Activated T-helper 1 cell treated with Interleukin-2 at 50 U/mL for 16 hours (primary cell): ENCODE measurements around the gene ANK3.

ENCODE experiments used
- DNase-seq: peaks from one replicate; pipeline ENCODE4 v3.0.0-alpha.2; 2020; ENCODE audit warnings: low read depth

The ANK3 gene

DNA sequence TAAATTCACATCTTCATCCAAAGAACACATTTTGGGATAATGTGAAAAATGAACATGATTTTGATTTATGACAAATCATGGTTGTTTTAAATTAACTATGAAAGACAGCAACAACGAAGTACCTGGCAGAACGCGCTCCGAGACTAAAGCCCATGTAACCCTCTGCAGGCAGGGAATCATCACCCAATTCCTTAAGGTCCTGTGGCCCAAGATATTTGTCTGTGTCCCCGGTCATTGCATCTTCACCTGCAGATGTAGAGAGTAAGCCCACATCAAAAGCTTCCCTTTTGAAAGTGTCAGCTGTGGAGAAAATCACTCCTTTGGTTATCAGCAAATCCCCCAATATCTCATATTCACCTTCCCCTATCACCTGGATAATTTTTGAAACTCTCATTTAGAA, 250.8 kb downstream of the ANK3 start:
- no peak for DNase-seq

DNA sequence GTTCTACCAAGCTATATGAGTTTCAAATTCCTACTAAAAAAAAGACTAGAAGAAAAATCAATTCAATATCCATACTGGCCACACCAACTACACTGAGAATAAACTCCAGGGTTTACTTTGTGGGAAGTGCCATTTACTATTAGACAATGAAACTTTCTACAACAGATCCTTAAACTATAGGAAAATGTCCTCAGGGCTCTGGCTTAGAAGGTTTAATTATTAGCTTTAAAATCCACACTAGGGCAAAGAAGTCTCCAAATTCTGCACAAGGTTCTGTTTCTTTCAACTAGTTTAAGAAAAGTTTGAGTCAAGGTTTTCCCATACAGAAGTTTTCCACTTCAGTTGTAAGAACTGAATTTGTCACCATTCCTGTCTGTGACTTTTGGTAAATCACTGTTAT, 251.6 kb downstream of the ANK3 start:
- DNase-seq = no peak

GRCh38 chr10:60137292-60137992, 252.2 kb downstream of the ANK3 start:
- DNase-seq = no peak

GRCh38 chr10:60135020-60135419, 254.7 kb downstream of the ANK3 start:
- no peak for DNase-seq

DNA sequence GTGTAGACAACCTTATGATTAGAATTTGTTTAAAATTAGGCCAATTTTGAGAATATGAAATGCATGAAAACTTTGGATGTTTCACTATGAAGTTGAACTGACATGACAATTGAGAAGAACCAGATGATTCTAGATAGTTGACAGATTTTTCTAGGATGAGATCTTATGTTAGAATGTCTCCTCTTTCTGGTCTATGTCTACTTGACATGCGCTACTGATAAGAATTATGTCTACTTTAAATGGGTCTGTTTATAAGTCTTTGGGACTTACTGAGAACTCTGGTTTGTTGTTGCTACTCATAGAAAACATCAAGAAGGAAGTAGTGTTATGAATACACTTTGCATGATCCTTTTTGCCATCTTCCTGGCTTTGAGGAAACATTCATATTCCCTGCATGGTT, 255.1 kb downstream of the ANK3 start:
- no peak for DNase-seq

DNA sequence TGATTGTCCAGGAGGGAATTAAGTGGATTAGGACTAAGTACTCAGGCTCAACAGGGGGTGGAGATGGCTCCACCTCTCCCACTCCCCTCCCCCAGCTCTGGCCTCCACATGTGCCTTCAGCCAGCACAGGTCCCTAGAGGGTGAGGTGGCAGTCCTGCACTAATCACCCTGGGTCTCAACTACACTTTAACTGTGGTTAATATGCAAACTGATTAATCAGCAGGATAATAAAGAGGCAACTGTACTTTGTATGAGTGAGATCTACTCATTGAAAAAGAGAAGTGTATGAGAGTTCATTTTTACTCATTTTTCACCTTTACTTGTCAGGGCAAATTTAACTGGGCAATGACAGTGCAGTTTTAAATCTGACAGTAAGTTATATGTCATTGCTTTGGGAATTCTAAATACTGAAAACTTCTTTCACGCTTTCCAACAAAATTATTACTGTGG, 259.5 kb downstream of the ANK3 start:
- DNase-seq = no peak

DNA sequence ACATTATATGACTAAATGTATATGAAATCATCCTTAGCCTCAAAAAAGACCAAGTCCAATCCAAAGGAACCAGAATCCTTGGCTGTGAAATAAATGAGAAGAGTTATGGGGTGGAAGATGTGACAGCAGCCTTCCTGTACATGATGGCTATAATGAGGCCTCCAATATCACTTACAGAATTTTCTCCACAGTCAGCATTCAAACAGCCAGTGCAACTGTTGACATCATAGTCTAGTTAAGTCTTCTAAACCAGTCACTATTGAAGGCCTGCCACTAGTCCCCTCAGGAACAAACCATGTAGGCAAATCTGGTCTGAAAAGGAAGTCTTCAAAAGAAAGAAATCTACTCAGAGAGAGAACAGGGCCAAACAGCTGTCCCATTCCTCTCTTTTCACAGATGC, 263.8 kb downstream of the ANK3 start:
- no peak for DNase-seq

GRCh38 chr10:60124536-60124935, 265.1 kb downstream of the ANK3 start:
- DNase-seq = no peak

DNA sequence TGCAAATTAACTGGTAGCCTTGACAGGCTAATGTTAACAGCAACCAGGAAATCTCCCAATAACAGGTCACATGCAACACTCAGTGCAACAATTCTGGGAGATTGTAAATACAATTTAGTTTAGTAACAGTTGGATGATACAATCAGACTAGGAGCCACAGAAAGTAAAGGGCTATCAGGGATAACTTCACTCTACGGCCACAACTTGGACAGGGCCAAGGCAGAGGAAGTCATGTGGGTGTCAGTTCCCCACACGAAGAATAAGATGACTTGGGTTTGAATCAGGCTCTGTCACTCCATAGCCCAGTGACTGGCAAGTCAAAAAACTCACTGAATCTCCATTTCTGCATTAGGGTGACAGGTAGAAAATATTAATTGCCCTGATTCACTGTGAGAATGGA, 266.0 kb downstream of the ANK3 start:
- no peak for DNase-seq

GRCh38 chr10:60123172-60123571, 266.5 kb downstream of the ANK3 start:
- no peak for DNase-seq

DNA sequence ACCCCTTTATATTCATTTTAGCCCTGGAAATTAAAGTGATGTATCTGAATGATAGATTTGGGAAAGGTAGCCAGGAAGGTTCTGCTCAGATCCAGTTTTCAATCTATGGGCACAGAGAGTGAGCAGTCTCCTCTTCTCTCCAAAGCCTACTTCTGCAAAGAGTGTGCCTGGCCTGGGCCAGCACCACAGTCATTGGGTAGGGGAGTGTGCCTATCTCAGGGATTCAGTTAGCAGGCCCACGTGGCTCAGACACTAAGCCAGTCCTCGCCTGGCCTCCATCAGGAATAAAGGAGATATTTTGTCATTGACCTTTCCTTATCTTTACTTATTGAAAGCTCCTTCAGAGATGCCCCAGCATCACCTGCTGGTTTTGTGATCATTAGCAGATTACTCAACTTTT, 267.5 kb downstream of the ANK3 start:
- no peak for DNase-seq

- no peak for DNase-seq
Observed at GRCh38 chr10:60114765-60115586, 274.7 kb downstream of the ANK3 start.

- no peak for DNase-seq
Observed at GRCh38 chr10:60110739-60111138, 278.9 kb downstream of the ANK3 start.

DNA sequence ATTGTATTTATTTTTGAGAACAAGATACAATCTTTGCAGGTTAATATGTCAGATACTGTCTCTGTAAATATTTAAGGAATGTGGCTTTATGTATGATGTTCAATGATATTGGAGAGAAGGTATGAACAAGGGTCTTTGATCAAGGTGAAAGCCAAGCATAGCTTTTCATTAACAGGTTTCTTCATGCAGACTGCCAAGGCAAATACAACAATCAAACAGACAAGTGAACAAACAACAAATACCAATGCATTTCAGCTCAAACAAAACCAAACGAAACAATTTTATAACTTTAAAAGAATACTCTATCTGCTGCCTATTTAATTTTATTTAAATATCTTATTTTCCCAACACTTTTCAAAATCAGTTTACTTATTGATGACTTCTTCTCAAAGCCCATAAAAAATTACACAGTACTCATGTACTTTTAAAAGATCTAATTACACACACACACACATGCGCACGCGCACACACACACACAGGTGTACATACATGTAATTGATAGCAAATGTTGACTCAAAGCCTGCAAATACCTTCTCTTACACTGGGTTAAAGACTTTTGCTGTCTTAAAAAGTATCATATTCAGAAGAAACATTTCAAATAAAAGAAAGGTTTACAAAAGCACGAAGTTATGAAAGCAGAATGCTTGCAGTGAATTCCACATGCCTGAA, 282.2 kb downstream of the ANK3 start:
- DNase-seq = no peak

GRCh38 chr10:60105295-60105695, 284.4 kb downstream of the ANK3 start:
- DNase-seq = no peak

- DNase-seq = no peak
Observed at GRCh38 chr10:60101821-60102220, 287.9 kb downstream of the ANK3 start.

GRCh38 chr10:60099998-60100747, 289.5 kb downstream of the ANK3 start:
- DNase-seq = no peak

DNA sequence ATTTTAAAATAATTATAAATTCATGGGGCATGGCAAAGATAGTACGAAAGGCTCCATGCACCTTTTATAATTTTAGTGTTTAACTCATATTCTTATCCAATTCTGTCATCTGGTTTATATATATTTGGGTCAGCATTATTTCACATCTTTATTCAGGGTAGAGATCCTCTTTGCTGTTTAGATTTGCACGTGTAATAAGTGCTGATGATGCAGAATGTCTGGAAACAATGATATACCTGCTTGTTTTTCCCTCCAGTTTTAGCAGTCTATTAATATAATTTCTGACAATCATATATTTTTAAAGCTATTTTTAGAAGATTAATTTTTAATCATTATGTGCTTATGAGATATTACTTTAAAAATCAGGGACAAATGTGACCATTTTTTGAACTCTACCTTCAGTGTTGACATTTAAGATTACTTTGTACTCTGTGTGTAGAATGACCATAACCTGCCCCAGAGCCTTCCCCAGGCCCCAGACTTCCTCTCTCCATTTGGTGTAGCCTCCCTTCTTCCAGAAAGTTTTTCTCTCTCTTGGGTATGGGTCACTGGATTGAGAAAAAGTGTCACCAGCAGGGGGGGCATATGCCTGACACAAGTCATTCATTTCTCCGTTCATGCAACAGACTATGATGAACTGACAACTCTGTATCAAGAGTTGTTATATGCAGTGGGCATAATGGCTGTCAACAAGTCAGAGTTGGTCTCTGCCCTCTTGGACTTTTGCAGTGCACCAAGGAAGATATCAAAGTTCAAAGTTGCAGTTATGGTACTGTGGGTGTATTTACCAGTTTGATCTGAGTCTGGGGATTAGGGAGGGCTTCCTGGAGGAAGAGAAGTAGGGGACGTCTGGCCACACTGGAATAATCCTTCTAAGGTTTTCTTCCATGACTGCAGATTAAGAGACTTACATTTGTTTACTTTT, 290.7 kb downstream of the ANK3 start:
- DNase-seq = no peak

DNA sequence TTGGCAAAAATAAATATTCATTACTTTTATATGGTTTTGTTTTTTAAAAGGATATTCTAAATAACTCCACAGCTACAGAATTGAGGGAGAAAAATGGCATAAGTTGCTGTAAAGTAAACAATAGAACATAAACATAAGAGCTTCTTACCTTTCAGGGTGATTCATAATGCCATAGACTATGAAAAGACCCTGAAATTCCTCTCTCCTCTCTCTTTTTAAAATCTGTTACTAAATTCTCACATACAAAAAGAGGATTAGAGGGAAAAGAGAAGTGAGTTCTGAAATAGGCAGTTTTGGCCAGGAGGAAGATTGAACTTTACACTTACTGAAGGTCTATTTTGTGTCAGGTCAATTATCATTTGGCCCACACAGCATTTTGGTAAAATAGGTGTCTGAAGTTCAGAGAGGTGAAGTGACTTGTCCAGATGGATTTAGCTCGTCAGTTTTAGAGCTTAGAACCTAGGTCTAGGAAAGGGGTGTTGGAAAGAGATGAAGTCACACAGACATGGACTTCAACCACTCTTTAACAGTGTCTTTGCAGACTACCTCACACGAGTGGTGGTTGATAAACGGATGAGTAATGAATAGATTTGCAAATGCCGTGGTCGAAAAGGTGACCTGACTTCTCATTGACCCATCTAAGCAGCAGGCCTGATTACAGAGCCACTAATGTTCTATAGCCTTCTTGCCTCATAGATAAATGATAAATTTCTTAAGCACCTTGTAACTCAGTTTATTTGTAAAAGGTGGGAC, 292.7 kb downstream of the ANK3 start:
- no peak for DNase-seq

GRCh38 chr10:60093317-60093716, 296.4 kb downstream of the ANK3 start:
- DNase-seq = no peak
